ENCODE results near the gene ALKBH6. TPM values are rescaled to one million over a fixed set of nuclear protein-coding genes. Genes with fewer than 3 reads are reported as not detected.

Gene ALKBH6
- total and polyA plus RNA-seq, 2 of the 13 experiments (the other 11 are each of a cell fraction or from before 2014, with no cell fraction given): 13.7 to 18.1 TPM

- TF ChIP-seq HIC2 (CRISPR knock-in tag; IDR thresholded peaks at IDR 0.05; ENCODE audit: low read depth) (no peak), SIN3A (IDR thresholded peaks at IDR 0.05; ENCODE audit: borderline replicate concordance, low read depth, low read length) (peak; percentile 63; the same call in 1 of the 2 replicates), CSRNP1 (CRISPR knock-in tag; IDR thresholded peaks at IDR 0.05) (0 out of 2 replicates have a peak, but pooled peaks have one; percentile 25), ATF1 (CRISPR knock-in tag; IDR thresholded peaks at IDR 0.05) (peak; percentile 46; the same call in 1 of the 2 replicates), ZNF160 (CRISPR knock-in tag; IDR thresholded peaks at IDR 0.05) (no peak), HNF4G (IDR thresholded peaks at IDR 0.05; ENCODE audit: borderline replicate concordance, low read depth, low read length) (peak; percentile 86), HNF4G (CRISPR knock-in tag; IDR thresholded peaks at IDR 0.05; ENCODE audit: borderline replicate concordance, low read depth) (peak; percentile 52; the same call in 1 of the 2 replicates), RBFOX2 (IDR thresholded peaks at IDR 0.05; ENCODE audit: low read depth, low read length) (0 out of 2 replicates have a peak, but pooled peaks have one; percentile 23), YY1 (IDR thresholded peaks at IDR 0.05; ENCODE audit: insufficient read depth, insufficient replicate concordance, low read depth, low read length) (no peak), NFATC3 (CRISPR knock-in tag; IDR thresholded peaks at IDR 0.05) (no peak), LBX2 (CRISPR knock-in tag; IDR thresholded peaks at IDR 0.05; ENCODE audit: borderline replicate concordance) (no peak), ARID5B (CRISPR knock-in tag; IDR thresholded peaks at IDR 0.05) (peak; percentile 51; the same call in 1 of the 2 replicates), YEATS2 (CRISPR knock-in tag; IDR thresholded peaks at IDR 0.05; ENCODE audit: borderline replicate concordance) (peak; percentile 38; the same call in 1 of the 2 replicates), TFE3 (CRISPR knock-in tag; IDR thresholded peaks at IDR 0.05) (peak; percentile 48; the same call in 1 of the 2 replicates), ZNF704 (CRISPR knock-in tag; IDR thresholded peaks at IDR 0.05; ENCODE audit: borderline replicate concordance) (0 out of 2 replicates have a peak, but pooled peaks have one; percentile 46), SAP130 (CRISPR knock-in tag; IDR thresholded peaks at IDR 0.05; ENCODE audit: low read depth) (peak; percentile 88), MED1 (CRISPR knock-in tag; IDR thresholded peaks at IDR 0.05) (peak; percentile 47)
These were observed 44.6 kb upstream of the ALKBH6 start (continued) for GRCh38 chr19:36058481-36059179.

Measured in HepG2 (cell line).